Measurements from ENCODE around the gene CDK17. TPM values are rescaled to one million over a fixed set of nuclear protein-coding genes. Genes with fewer than 3 reads are reported as not detected.
"Not testable (repeated sequence)": the region's sequence is repeated elsewhere in the genome, so short reads cannot be mapped to it uniquely, and the experiment has no call there.

CDK17 gene
- total and polyA plus RNA-seq, 4 donors: 53.1 to 122 (median 60.4) TPM

GRCh38 chr12:96436366-96437170 lies 36.3 kb upstream of the CDK17 start:
- H3K9me3 ChIP-seq (ENCODE audit: control insufficient read depth, insufficient read depth, low read length): no peaks in the 10 kb centered on the region
- H3K36me3 ChIP-seq (ENCODE audit: control insufficient read depth, insufficient read depth, low read length): no peaks in the 10 kb centered on the region
- no peaks in the 10 kb centered on the region for H3K4me1 ChIP-seq (ENCODE audit: control insufficient read depth, insufficient read depth, low read length)
- no peaks in the 10 kb centered on the region for H3K27me3 ChIP-seq (ENCODE audit: control insufficient read depth, insufficient read depth, low read length)
- 90% methylated on average over 4 of the region's 8 CpGs for WGBS (ENCODE audit: insufficient coverage)
- peak in 1 of 6 donors; percentile 22 for DNase-seq (ENCODE audit: low read depth in 4 of 6, low spot score in 6 of 6)
- no peak overlapping the region for H3K27ac ChIP-seq (ENCODE audit: low read depth, low read length)
- H3K4me3 ChIP-seq (ENCODE audit: low read depth, low read length): no peak overlapping the region

- Histone ChIP-seq H3K4me3 (ENCODE audit: low read depth, low read length) (no peak overlapping the region), H3K27ac (ENCODE audit: low read depth, low read length) (no peak overlapping the region), H3K27me3 (ENCODE audit: control insufficient read depth, insufficient read depth, low read length) (no peaks in the 10 kb centered on the region), H3K9me3 (ENCODE audit: control insufficient read depth, insufficient read depth, low read length) (peaks cover 1% of the 10 kb centered on the region), H3K36me3 (ENCODE audit: control insufficient read depth, insufficient read depth, low read length) (no peaks in the 10 kb centered on the region), H3K4me1 (ENCODE audit: control insufficient read depth, insufficient read depth, low read length) (no peaks in the 10 kb centered on the region)
- WGBS (ENCODE audit: insufficient coverage): 67% methylated on average over 1 of the region's 6 CpGs
- DNase-seq (ENCODE audit: low read depth in 4 of 6, low spot score in 6 of 6): no peak
Observed at GRCh38 chr12:96434107-96434506, 33.9 kb upstream of the CDK17 start.

GRCh38 chr12:96432496-96433321 lies 32.5 kb upstream of the CDK17 start:
- H3K9me3 ChIP-seq (ENCODE audit: control insufficient read depth, insufficient read depth, low read length); H3K27ac ChIP-seq (ENCODE audit: low read depth, low read length); H3K36me3 ChIP-seq (ENCODE audit: control insufficient read depth, insufficient read depth, low read length); H3K4me1 ChIP-seq (ENCODE audit: control insufficient read depth, insufficient read depth, low read length); H3K27me3 ChIP-seq (ENCODE audit: control insufficient read depth, insufficient read depth, low read length); H3K4me3 ChIP-seq (ENCODE audit: low read depth, low read length); DNase-seq (ENCODE audit: low read depth in 4 of 6, low spot score in 6 of 6): not testable (repeated sequence)
- 80% methylated on average over 1 of the region's 4 CpGs for WGBS (ENCODE audit: insufficient coverage)

GRCh38 chr12:96431067-96431466 lies 30.8 kb upstream of the CDK17 start:
- Histone ChIP-seq H3K27me3 (ENCODE audit: control insufficient read depth, insufficient read depth, low read length) (no peaks in the 10 kb centered on the region), H3K27ac (ENCODE audit: low read depth, low read length) (no peak overlapping the region), H3K36me3 (ENCODE audit: control insufficient read depth, insufficient read depth, low read length) (no peaks in the 10 kb centered on the region), H3K4me1 (ENCODE audit: control insufficient read depth, insufficient read depth, low read length) (peaks cover 6% of the 10 kb centered on the region), H3K9me3 (ENCODE audit: control insufficient read depth, insufficient read depth, low read length) (peaks cover 1% of the 10 kb centered on the region), H3K4me3 (ENCODE audit: low read depth, low read length) (no peak overlapping the region)
- 80% methylated on average over 4 of the region's 6 CpGs for WGBS (ENCODE audit: insufficient coverage)
- DNase-seq (ENCODE audit: low read depth in 4 of 6, low spot score in 6 of 6): no peak

GRCh38 chr12:96427269-96427729 lies 27.1 kb upstream of the CDK17 start:
- peaks cover 6% of the 10 kb centered on the region for H3K4me1 ChIP-seq (ENCODE audit: control insufficient read depth, insufficient read depth, low read length)
- H3K9me3 ChIP-seq (ENCODE audit: control insufficient read depth, insufficient read depth, low read length): peaks cover 1% of the 10 kb centered on the region
- no peaks in the 10 kb centered on the region for H3K27me3 ChIP-seq (ENCODE audit: control insufficient read depth, insufficient read depth, low read length)
- H3K36me3 ChIP-seq (ENCODE audit: control insufficient read depth, insufficient read depth, low read length): no peaks in the 10 kb centered on the region
- H3K27ac ChIP-seq (ENCODE audit: low read depth, low read length): peak overlapping the region; percentile 85
- H3K4me3 ChIP-seq (ENCODE audit: low read depth, low read length): no peak overlapping the region
- 32% methylated on average over 6 of the region's 6 CpGs for WGBS (ENCODE audit: insufficient coverage)
- peak; percentile 7 to 81 (median 40) for DNase-seq (ENCODE audit: low read depth in 4 of 6, low spot score in 6 of 6)

GRCh38 chr12:96425951-96426350 lies 25.7 kb upstream of the CDK17 start:
- H3K4me3 ChIP-seq (ENCODE audit: low read depth, low read length): no peak overlapping the region
- H3K36me3 ChIP-seq (ENCODE audit: control insufficient read depth, insufficient read depth, low read length): no peaks in the 10 kb centered on the region
- H3K27ac ChIP-seq (ENCODE audit: low read depth, low read length): no peak overlapping the region
- peaks cover 6% of the 10 kb centered on the region for H3K4me1 ChIP-seq (ENCODE audit: control insufficient read depth, insufficient read depth, low read length)
- H3K27me3 ChIP-seq (ENCODE audit: control insufficient read depth, insufficient read depth, low read length): no peaks in the 10 kb centered on the region
- peaks cover 1% of the 10 kb centered on the region for H3K9me3 ChIP-seq (ENCODE audit: control insufficient read depth, insufficient read depth, low read length)
- no peak for DNase-seq (ENCODE audit: low read depth in 4 of 6, low spot score in 6 of 6)
- WGBS (ENCODE audit: insufficient coverage): 100% methylated on average over 1 of the region's 3 CpGs

- WGBS (ENCODE audit: insufficient coverage): 92% methylated on average over 1 of the region's 3 CpGs
- H3K4me3 ChIP-seq (ENCODE audit: low read depth, low read length): no peak overlapping the region
- DNase-seq (ENCODE audit: low read depth in 4 of 6, low spot score in 6 of 6): no peak
- no peaks in the 10 kb centered on the region for H3K9me3 ChIP-seq (ENCODE audit: control insufficient read depth, insufficient read depth, low read length)
- no peaks in the 10 kb centered on the region for H3K36me3 ChIP-seq (ENCODE audit: control insufficient read depth, insufficient read depth, low read length)
- peaks cover 6% of the 10 kb centered on the region for H3K4me1 ChIP-seq (ENCODE audit: control insufficient read depth, insufficient read depth, low read length)
- no peaks in the 10 kb centered on the region for H3K27me3 ChIP-seq (ENCODE audit: control insufficient read depth, insufficient read depth, low read length)
- no peak overlapping the region for H3K27ac ChIP-seq (ENCODE audit: low read depth, low read length)
Observed at GRCh38 chr12:96425321-96425720, 25.1 kb upstream of the CDK17 start.

- Histone ChIP-seq H3K4me1 (ENCODE audit: control insufficient read depth, insufficient read depth, low read length) (peaks cover 6% of the 10 kb centered on the region), H3K4me3 (ENCODE audit: low read depth, low read length) (no peak overlapping the region), H3K36me3 (ENCODE audit: control insufficient read depth, insufficient read depth, low read length) (no peaks in the 10 kb centered on the region), H3K27me3 (ENCODE audit: control insufficient read depth, insufficient read depth, low read length) (no peaks in the 10 kb centered on the region), H3K27ac (ENCODE audit: low read depth, low read length) (no peak overlapping the region), H3K9me3 (ENCODE audit: control insufficient read depth, insufficient read depth, low read length) (no peaks in the 10 kb centered on the region)
- no peak for DNase-seq (ENCODE audit: low read depth in 4 of 6, low spot score in 6 of 6)
- WGBS (ENCODE audit: insufficient coverage): no CpG with 5 or more reads among the region's 3 CpGs
Observed at GRCh38 chr12:96424601-96425000, 24.4 kb upstream of the CDK17 start.

GRCh38 chr12:96422192-96422591 lies 22.0 kb upstream of the CDK17 start:
- Histone ChIP-seq H3K27me3 (ENCODE audit: control insufficient read depth, insufficient read depth, low read length) (no peaks in the 10 kb centered on the region), H3K9me3 (ENCODE audit: control insufficient read depth, insufficient read depth, low read length) (no peaks in the 10 kb centered on the region), H3K36me3 (ENCODE audit: control insufficient read depth, insufficient read depth, low read length) (no peaks in the 10 kb centered on the region), H3K4me3 (ENCODE audit: low read depth, low read length) (no peak overlapping the region), H3K27ac (ENCODE audit: low read depth, low read length) (no peak overlapping the region), H3K4me1 (ENCODE audit: control insufficient read depth, insufficient read depth, low read length) (peaks cover 5% of the 10 kb centered on the region)
- WGBS (ENCODE audit: insufficient coverage): no CpG with 5 or more reads among the region's 2 CpGs
- DNase-seq (ENCODE audit: low read depth in 4 of 6, low spot score in 6 of 6): no peak

All from spinal cord (tissue), 10 donors.